Activated CD8-positive, alpha-beta memory T cell treated with anti-CD3 and anti-CD28 coated beads, Interleukin-2, amount 10 ng/mL, durations not matched to agents 7 days and 5 days (primary cell): Measurements from ENCODE around the gene FGG. TPM values are rescaled to one million over a fixed set of nuclear protein-coding genes. Genes with fewer than 3 reads are reported as not detected.

Experiments used
- ATAC-seq: fragments of 150-1000 bp; cut with Tn5 transposase; one replicate; pipeline ENCODE4 v1.10.0; 2021; ENCODE audit warnings: moderate library complexity
- CTCF ChIA-PET: fragments of 350-600 bp; sonication (Branson Sonifier 250); formaldehyde crosslinking; loops from one replicate; lab custom pipeline; 2021; ENCODE audit warnings: antibody characterized with exemption; lab: Charles Lee
- DNase-seq: peaks from one replicate; pipeline ENCODE4 v3.0.0-alpha.2; 2020
- H3K27ac Mint-ChIP-seq: one replicate; pipeline ENCODE4 v1.8.0; 2021; ENCODE audit warnings: mild to moderate bottlenecking, mixed read lengths
- H3K27me3 Mint-ChIP-seq: one replicate; pipeline ENCODE4 v1.8.0; 2021; ENCODE audit warnings: mixed read lengths
- H3K36me3 Mint-ChIP-seq: one replicate; pipeline ENCODE4 v1.8.0; 2021; ENCODE audit warnings: mild to moderate bottlenecking, mixed read lengths
- H3K4me1 Mint-ChIP-seq: one replicate; pipeline ENCODE4 v1.8.0; 2021; ENCODE audit warnings: mixed read lengths
- H3K4me3 Mint-ChIP-seq: one replicate; pipeline ENCODE4 v1.8.0; 2021; ENCODE audit warnings: mild to moderate bottlenecking, moderate library complexity, mixed read lengths
- H3K9me3 Mint-ChIP-seq: one replicate; pipeline ENCODE4 v1.8.0; 2022; ENCODE audit warnings: low read depth, mixed read lengths
- total RNA-seq, 2 experiments: library from RNA; stranded (reverse); gene quantifications; one replicate each; pipeline ENCODE4 v1.2.3, GENCODE V29; 2021

The FGG gene
- total RNA-seq, 2 experiments from 2014 or later = not detected

DNA sequence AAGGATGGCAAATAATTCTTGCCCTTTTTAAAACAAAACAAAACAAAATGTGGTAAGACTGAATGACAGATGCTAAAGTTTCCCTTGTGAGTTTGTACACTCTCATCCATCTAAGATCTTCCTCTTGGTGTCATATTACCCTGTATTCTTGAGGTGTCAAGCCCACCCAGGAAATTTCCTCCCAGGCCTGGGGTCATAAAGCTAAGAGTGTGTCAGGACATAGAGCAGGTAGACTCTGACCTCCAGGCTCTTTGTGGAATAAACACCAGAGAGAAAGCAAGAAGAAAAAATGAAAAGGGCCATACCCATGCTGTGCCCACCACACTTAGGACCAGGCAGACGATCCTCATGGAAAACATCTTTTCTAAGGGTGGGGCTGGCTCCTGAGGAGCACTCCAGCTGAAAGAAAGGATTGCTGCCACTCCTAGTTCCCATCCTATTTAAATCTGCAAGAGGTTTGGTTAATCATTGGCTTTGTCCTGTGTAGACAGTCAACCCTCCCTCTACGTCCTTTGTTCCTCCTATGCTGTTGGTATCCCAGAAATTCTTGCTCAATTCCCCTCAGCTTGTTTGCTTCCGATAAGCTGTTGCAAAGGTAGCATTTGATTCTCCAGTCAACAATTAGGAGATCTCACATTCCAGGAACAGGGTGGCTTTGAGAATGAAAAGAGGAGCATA, 22.0 kb downstream of the FGG start, which contains the start of gene FGA:
FGA (minus strand) TSS at position 414 of the 678 bp plus-strand sequence; CDS start at position 359, 55 bp downstream.
- Mint-ChIP-seq H3K4me3 (no peak within 1 kb of the TSS), H3K27ac (no peak within 1 kb of the TSS), H3K27me3 (peaks cover 14% of the 10 kb centered on the region), H3K36me3 (no peaks in the 10 kb centered on the region), H3K4me1 (no peaks in the 10 kb centered on the region), H3K9me3 (no peaks in the 10 kb centered on the region)
- DNase-seq = no peak
- no peak for ATAC-seq
- CTCF ChIA-PET = no interaction called here

DNA sequence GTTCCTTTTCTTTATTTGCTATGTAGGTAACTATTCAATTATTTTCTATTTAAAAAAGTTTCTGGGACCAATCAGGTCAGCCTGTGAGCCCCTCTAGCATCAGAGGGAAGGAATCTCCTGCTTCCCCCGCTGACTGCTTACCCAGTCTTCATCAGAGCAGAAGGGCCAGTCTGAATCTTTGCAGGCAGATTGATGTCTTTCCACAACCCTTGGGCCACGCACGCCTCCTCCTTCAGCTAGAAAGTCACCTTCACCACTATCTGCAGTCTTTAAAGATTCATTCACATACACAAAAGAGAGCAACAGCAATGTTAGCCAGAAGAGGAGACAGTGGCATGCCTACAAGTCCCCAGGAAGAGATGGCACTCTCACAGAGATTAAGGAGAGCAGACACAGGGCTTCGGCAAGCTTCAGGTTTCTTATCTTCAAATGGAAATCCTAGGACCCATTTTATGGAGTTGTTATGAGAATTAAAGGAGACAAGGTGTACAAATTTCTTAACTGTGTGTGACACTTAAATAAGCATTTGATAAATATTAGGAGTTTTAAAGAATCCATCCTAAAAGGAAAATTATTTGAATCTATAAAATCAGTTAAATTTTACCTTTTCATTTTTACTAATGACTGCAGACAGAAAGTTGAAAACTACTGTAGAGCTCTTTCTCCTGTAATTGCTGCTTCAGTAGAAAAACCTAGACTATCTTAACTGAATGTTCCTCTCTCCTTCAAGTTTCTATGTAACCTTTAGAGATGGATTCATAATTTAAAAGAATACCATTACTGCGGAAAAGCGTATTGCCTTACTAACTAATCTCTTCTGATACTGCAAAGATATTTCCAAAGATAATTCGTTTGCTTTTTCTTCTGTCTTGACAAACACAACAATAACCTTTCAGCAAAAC, 22.9 kb downstream of the FGG start:
- Mint-ChIP-seq H3K36me3 (no peaks in the 10 kb centered on the region), H3K27ac (no peak overlapping the region), H3K4me3 (no peak overlapping the region), H3K9me3 (no peaks in the 10 kb centered on the region), H3K4me1 (no peaks in the 10 kb centered on the region), H3K27me3 (peaks cover 14% of the 10 kb centered on the region)
- no peak for ATAC-seq
- DNase-seq = no peak
- CTCF ChIA-PET = no interaction called here

DNA sequence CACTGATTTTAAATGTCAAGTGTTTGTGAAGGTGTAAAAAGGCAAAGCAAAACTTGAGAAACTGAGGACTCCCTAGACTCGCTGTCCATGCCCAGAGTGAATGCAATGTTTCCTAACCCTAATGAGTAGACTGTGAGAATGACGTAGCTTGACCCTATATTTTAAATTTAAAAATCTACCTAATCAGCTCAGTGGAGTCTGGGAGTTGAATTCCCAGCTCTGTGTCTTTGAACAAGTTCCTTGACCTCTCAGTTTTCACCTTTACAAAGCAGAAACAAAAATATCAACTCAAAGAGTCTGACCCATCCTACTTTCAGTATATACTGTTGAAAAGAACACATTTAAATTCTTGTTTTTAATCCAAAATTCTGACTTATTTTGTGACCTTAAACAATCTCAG, 24.3 kb downstream of the FGG start:
- H3K4me3 Mint-ChIP-seq = no peak overlapping the region
- no peaks in the 10 kb centered on the region for H3K9me3 Mint-ChIP-seq
- peaks cover 14% of the 10 kb centered on the region for H3K27me3 Mint-ChIP-seq
- no peak for DNase-seq
- H3K27ac Mint-ChIP-seq = no peak overlapping the region
- H3K4me1 Mint-ChIP-seq = no peaks in the 10 kb centered on the region
- ATAC-seq = no peak
- CTCF ChIA-PET = interaction anchor here (1.0 kb wide), 1 partner anchor 37 kb away, joined by 3 read pairs; no protein-coding TSS in a partner anchor
- H3K36me3 Mint-ChIP-seq = no peaks in the 10 kb centered on the region

DNA sequence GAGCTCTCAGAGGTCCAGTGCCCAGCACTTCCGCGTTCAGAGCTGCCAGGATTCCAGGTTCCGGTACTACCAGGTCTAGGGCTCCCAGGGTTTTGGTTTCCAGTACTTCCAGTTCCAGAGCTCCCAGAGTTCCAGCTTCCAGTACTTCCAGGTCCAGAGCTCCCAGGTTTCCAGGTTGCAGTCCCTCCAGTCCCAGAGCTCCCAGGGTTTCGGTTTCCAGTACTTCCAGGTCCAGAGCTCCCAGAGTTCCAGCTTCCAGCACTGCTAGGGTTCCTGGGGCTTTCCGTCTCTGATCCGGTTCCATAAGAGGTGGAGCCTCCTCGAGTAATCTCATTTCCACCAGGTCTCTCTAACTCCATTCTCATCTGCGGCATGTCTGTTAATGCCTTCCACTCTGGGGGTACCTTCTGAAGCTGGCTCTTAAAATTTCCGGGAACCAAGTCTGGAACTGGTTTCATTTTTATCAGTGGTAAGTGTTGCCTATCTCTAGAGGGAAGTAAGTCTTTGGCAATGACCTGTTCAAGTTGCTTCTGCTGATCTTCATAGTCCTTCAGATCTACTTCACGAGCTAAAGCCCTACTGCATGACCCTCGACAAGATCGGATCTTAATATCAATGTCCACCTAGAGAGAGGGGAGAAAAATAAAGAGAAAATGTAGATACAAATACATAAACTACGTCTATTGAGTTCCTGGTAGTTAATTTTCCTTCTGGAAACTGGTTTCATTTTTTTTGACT, 26.0 kb downstream of the FGG start:
- H3K4me3 Mint-ChIP-seq = no peak overlapping the region
- ATAC-seq = no peak
- no peak overlapping the region for H3K27ac Mint-ChIP-seq

DNA sequence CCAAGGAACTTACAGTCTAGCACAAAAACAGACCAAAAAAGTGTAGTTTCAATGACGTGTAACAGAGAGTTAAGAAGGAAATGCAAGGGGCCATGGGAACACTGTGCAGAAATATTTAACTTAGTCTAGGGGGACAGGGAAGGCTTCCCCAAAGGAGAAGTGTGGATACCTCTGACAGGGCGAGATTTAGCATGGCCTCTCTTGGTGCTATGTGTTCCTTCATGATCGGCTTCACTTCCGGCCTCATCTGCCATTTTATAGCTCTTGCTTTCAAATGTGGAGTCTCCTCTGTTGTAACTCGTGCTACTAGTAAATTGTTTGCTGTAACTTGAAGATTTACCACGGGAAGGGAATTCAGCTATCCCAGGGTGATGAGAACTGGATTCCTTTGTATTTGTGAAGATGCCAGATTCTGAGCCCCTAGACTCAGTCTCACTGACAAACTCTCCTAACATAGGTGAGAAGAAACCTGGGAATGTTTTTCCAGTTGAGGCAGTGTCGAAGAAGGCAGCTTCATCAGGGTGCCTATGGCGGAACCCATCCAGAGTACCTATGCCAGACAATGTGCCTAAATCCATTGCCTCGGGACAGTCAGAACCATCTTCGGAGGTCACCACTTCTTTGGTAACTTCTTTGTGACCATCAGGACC, 27.0 kb downstream of the FGG start:
- no peaks in the 10 kb centered on the region for H3K4me1 Mint-ChIP-seq
- ATAC-seq = no peak
- H3K9me3 Mint-ChIP-seq = no peaks in the 10 kb centered on the region
- DNase-seq = no peak
- H3K36me3 Mint-ChIP-seq = no peaks in the 10 kb centered on the region
- H3K27ac Mint-ChIP-seq = no peak overlapping the region
- peaks cover 9% of the 10 kb centered on the region for H3K27me3 Mint-ChIP-seq
- CTCF ChIA-PET = interaction anchor here (1.5 kb wide), 1 partner anchor 26 kb away, joined by 3 read pairs; no protein-coding TSS in a partner anchor
- H3K4me3 Mint-ChIP-seq = no peak overlapping the region

More for the DNA sequence above, 26.0 kb downstream of the FGG start:
- no peaks in the 10 kb centered on the region for H3K4me1 Mint-ChIP-seq
- CTCF ChIA-PET = interaction anchor here (1.5 kb wide), 1 partner anchor 27 kb away, joined by 3 read pairs; no protein-coding TSS in a partner anchor
- peaks cover 14% of the 10 kb centered on the region for H3K27me3 Mint-ChIP-seq
- no peaks in the 10 kb centered on the region for H3K9me3 Mint-ChIP-seq
- H3K36me3 Mint-ChIP-seq = no peaks in the 10 kb centered on the region
- DNase-seq = no peak

DNA sequence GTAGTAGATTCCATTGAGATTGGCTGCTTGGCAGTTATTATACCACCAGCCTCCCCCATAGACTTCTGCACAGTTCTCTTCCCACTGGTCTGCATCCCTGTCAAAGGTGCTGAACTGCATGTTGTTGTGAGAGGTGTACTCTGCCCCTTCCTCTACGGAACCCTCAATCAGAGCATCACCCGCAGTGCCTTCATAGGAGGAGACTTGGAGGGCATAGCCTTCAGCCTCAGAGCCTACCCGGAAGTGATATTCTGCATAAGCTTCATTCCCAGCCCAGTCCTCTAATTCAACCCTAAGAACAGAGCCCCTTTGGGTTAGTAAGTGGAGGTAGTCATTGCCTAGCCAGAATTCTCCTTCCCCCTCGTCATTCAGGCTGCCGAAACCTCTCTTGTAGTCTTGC, 28.2 kb downstream of the FGG start:
- no peaks in the 10 kb centered on the region for H3K9me3 Mint-ChIP-seq
- H3K4me3 Mint-ChIP-seq = no peak overlapping the region
- DNase-seq = no peak
- no peak overlapping the region for H3K27ac Mint-ChIP-seq
- no peak for ATAC-seq
- no peaks in the 10 kb centered on the region for H3K4me1 Mint-ChIP-seq
- peaks cover 8% of the 10 kb centered on the region for H3K27me3 Mint-ChIP-seq
- H3K36me3 Mint-ChIP-seq = no peaks in the 10 kb centered on the region
- CTCF ChIA-PET = no interaction called here

DNA sequence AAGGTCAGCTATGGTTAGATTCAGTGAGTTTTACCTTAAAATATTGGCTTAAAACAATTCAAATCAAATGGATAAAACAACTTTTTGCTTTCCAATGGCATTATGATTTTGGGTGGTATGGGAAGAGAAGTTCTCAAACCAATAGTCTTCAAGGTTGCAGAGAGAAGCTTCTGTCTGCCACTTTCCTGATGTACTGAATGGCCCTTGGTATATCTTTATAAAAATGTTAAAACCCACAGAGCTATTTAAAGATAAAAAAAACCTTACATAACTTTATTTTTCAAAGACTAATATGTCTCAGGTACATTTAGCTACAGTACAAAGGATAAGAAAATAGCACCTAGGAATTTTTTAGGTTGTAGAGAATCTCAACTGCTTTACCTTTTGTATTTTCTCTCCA, 28.8 kb downstream of the FGG start:
- Mint-ChIP-seq H3K9me3 (no peaks in the 10 kb centered on the region), H3K4me1 (no peaks in the 10 kb centered on the region), H3K27ac (no peak overlapping the region), H3K4me3 (no peak overlapping the region), H3K27me3 (peaks cover 12% of the 10 kb centered on the region), H3K36me3 (no peaks in the 10 kb centered on the region)
- DNase-seq (no peak), ATAC-seq (no peak)
- CTCF ChIA-PET = no interaction called here

DNA sequence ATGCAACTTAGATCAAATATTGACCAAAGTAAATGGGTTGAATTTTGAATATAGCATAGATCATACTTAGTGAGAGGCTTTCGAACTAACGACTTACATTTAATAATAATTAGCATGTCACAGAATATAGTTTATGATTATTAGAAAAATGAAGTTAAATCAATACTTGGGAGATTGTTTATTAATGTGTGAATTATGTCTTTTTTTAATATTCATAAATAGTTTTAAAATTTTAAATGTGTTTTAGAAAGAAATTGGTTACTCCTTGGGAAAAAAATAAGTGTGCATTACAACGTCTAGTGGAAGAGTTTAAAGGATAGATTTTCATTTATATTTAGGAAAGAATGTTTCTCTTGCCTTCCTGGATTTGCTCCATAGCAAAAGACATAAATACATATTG, 29.2 kb downstream of the FGG start:
- ATAC-seq = no peak
- Mint-ChIP-seq H3K27ac (no peak overlapping the region), H3K36me3 (no peaks in the 10 kb centered on the region), H3K9me3 (no peaks in the 10 kb centered on the region), H3K27me3 (peaks cover 12% of the 10 kb centered on the region), H3K4me1 (no peaks in the 10 kb centered on the region), H3K4me3 (no peak overlapping the region)
- DNase-seq = no peak
- CTCF ChIA-PET = no interaction called here

DNA sequence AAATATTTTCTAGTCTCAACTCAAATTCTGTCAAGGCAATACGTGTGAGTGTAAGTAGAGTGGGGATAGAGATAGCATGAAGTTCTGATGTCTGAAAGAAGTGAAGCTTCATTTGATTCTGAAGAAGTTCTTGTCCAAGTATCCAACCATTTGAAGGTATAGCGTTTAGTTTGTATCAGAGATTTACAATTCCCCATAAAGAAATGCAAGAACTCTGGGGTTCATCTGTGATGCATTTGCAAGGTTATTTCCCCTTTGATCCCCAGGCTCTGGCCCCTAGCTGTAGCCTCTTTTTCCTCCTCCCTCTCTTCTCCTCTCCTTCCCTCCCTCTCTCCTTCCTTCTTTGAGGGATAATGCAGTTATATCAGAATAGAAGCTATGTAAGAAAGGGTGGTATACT, 29.7 kb downstream of the FGG start:
- no peaks in the 10 kb centered on the region for H3K4me1 Mint-ChIP-seq
- no peaks in the 10 kb centered on the region for H3K36me3 Mint-ChIP-seq
- CTCF ChIA-PET = no interaction called here
- H3K27me3 Mint-ChIP-seq = peaks cover 12% of the 10 kb centered on the region
- no peak for ATAC-seq
- no peak overlapping the region for H3K4me3 Mint-ChIP-seq
- no peaks in the 10 kb centered on the region for H3K9me3 Mint-ChIP-seq
- no peak overlapping the region for H3K27ac Mint-ChIP-seq
- DNase-seq = no peak

DNA sequence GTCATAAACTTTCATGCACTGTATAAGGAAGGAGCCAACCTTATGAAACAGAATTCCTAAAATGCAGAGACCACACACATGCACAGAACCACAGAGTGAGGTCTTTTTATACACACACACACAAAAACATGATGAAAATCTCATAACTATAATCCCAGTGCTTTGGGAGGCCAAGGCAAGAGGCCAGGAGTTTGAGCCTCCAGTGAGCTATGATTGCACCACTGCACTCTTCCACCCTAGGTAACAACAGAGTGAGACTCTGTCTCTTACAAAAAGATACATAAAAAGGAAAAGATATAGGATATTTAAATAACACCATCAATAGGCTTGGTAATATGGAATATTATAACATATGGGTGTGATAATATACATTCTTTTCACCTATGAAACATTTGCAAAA, 32.5 kb downstream of the FGG start:
- no peaks in the 10 kb centered on the region for H3K4me1 Mint-ChIP-seq
- ATAC-seq (no peak), DNase-seq (no peak)
- H3K36me3 Mint-ChIP-seq = no peaks in the 10 kb centered on the region
- no peaks in the 10 kb centered on the region for H3K9me3 Mint-ChIP-seq
- peaks cover 12% of the 10 kb centered on the region for H3K27me3 Mint-ChIP-seq
- CTCF ChIA-PET = no interaction called here
- H3K4me3 Mint-ChIP-seq = no peak overlapping the region
- no peak overlapping the region for H3K27ac Mint-ChIP-seq

DNA sequence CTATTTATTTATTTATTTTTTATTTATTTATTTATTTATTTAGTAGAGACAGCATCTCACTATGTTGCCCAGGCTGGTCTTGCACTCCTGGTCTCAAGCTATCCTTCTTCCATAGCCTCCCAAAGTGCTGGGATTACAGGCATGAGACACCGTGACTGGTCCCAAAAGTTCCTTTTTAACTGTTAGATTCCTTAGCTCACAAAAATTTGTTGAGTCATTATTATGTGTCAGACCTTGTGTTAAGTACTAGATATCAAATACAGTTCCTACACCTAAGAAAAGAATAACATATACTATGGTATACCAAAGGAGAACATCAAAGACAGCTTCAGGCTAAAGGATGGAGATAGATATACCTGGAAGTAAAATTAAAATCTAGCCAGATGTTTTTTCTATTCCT, 33.5 kb downstream of the FGG start:
- Mint-ChIP-seq H3K4me3 (no peak overlapping the region), H3K27ac (no peak overlapping the region), H3K36me3 (no peaks in the 10 kb centered on the region), H3K27me3 (peaks cover 12% of the 10 kb centered on the region), H3K9me3 (no peaks in the 10 kb centered on the region), H3K4me1 (no peaks in the 10 kb centered on the region)
- CTCF ChIA-PET = no interaction called here
- no peak for ATAC-seq
- DNase-seq = no peak

DNA sequence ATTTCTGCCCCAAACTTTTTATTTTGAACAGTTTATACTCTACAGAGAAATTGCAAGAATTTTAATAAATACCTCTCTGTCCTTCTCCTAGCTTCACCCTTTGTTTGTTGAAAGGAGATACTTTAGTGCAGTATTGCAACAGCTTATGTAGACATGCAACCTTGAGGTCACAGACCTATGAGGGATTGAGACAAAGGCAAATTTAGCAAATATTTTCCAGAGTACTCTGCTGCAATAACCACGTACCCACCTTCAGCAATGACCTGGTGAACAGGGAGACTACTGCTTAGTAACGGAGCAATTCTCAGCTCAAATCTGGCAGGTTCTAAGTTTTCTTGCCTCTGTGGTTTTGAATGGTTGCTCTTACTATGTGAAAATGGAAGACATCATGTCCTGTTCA, 35.1 kb downstream of the FGG start:
- CTCF ChIA-PET = no interaction called here
- DNase-seq (no peak), ATAC-seq (no peak)
- H3K27ac Mint-ChIP-seq = no peak overlapping the region
- H3K9me3 Mint-ChIP-seq = no peaks in the 10 kb centered on the region
- H3K4me1 Mint-ChIP-seq = no peaks in the 10 kb centered on the region
- no peaks in the 10 kb centered on the region for H3K36me3 Mint-ChIP-seq
- peaks cover 12% of the 10 kb centered on the region for H3K27me3 Mint-ChIP-seq
- no peak overlapping the region for H3K4me3 Mint-ChIP-seq

DNA sequence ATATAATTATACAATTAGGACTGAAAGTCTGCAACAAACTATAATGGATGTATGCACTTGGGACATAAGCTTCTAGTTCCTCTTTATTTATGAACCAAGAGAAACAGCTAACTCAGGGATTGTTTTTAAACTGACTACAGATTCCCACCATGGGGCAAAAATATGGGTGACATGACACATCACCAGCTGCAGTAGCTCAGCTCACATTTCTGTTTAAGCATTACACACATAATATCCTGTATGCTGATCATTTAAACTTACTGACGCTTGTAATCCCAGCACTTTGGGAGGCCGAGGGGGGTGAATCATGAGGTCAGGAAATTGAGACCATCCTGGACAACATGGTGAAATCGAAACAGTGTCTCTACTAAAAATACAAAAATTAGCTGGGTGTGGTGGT, 38.1 kb downstream of the FGG start:
- CTCF ChIA-PET = interaction anchor here (1.7 kb wide), 1 partner anchor 16 kb away, joined by 5 read pairs; no protein-coding TSS in a partner anchor
- no peak for DNase-seq
- no peak for ATAC-seq
- Mint-ChIP-seq H3K4me1 (no peaks in the 10 kb centered on the region), H3K27me3 (peaks cover 8% of the 10 kb centered on the region), H3K9me3 (no peaks in the 10 kb centered on the region), H3K4me3 (no peak overlapping the region), H3K36me3 (no peaks in the 10 kb centered on the region), H3K27ac (no peak overlapping the region)
